ENCODE measurements around the gene ACR.

ACR gene

GRCh38 chr22:50702821-50703725, 34.9 kb upstream of the ACR start:
- DNase-seq (ENCODE audit: low read depth, low spot score), result no peak

- DNase-seq (ENCODE audit: low read depth, low spot score), result no peak
These were observed 34.1 kb upstream of the ACR start for GRCh38 chr22:50703726-50704509.

- no peak for DNase-seq (ENCODE audit: low read depth, low spot score)
These were observed 33.3 kb upstream of the ACR start for GRCh38 chr22:50704510-50705218.

GRCh38 chr22:50705219-50705691, 32.7 kb upstream of the ACR start:
- peak; percentile 94 for DNase-seq (ENCODE audit: low read depth, low spot score)

GRCh38 chr22:50705851-50706351, 32.1 kb upstream of the ACR start:
- no peak for DNase-seq (ENCODE audit: low read depth, low spot score)

GRCh38 chr22:50706481-50707125, 31.4 kb upstream of the ACR start:
- no peak for DNase-seq (ENCODE audit: low read depth, low spot score)

GRCh38 chr22:50708474-50708873, 29.5 kb upstream of the ACR start:
- no peak for DNase-seq (ENCODE audit: low read depth, low spot score)

GRCh38 chr22:50708996-50709395, 29.0 kb upstream of the ACR start:
- DNase-seq (ENCODE audit: low read depth, low spot score), result no peak

- DNase-seq (ENCODE audit: low read depth, low spot score), result no peak
These were observed 27.8 kb upstream of the ACR start for GRCh38 chr22:50710221-50710620.

GRCh38 chr22:50710886-50711285, 27.1 kb upstream of the ACR start:
- no peak for DNase-seq (ENCODE audit: low read depth, low spot score)

GRCh38 chr22:50711446-50712340, 26.3 kb upstream of the ACR start:
- DNase-seq (ENCODE audit: low read depth, low spot score), result no peak

GRCh38 chr22:50712341-50713007, 25.5 kb upstream of the ACR start:
- DNase-seq (ENCODE audit: low read depth, low spot score), result no peak

- DNase-seq (ENCODE audit: low read depth, low spot score), result no peak
These were observed 25.0 kb upstream of the ACR start for GRCh38 chr22:50713008-50713385.

- DNase-seq (ENCODE audit: low read depth, low spot score), result no peak
These were observed 24.4 kb upstream of the ACR start for GRCh38 chr22:50713571-50714056.

- DNase-seq (ENCODE audit: low read depth, low spot score), result no peak
These were observed 23.9 kb upstream of the ACR start for GRCh38 chr22:50714150-50714549.

- DNase-seq (ENCODE audit: low read depth, low spot score), result no peak
These were observed 23.3 kb upstream of the ACR start for GRCh38 chr22:50714631-50715179.

- DNase-seq (ENCODE audit: low read depth, low spot score), result no peak
These were observed 22.8 kb upstream of the ACR start for GRCh38 chr22:50715250-50715649.

GRCh38 chr22:50715776-50716175, 22.2 kb upstream of the ACR start:
- no peak for DNase-seq (ENCODE audit: low read depth, low spot score)

- DNase-seq (ENCODE audit: low read depth, low spot score), result no peak
These were observed 21.5 kb upstream of the ACR start for GRCh38 chr22:50716290-50717024.

Measured in astrocyte of the hippocampus (primary cell).